ENCODE results near the gene NUDT2. TPM values are rescaled to one million over a fixed set of nuclear protein-coding genes. Genes with fewer than 3 reads are reported as not detected.

The NUDT2 gene
- polyA plus RNA-seq, 1 donor from 2014 or later, result 62.6 TPM

- H3K79me2 ChIP-seq (replicated peaks; ENCODE audit: insufficient read depth, low read length), result peaks cover 26% of the 10 kb centered on the region
- H3K9ac ChIP-seq (ENCODE audit: low read length), result no peak overlapping the region
- H3K27ac ChIP-seq (ENCODE audit: low read length), result no peak overlapping the region
- no peaks in the 10 kb centered on the region for H3K27me3 ChIP-seq (ENCODE audit: insufficient read depth, low read depth, low read length)
- no peak overlapping the region for H3K4me2 ChIP-seq (ENCODE audit: low read length)
- no peaks in the 10 kb centered on the region for H3K36me3 ChIP-seq (ENCODE audit: insufficient read depth, low read length)
- TF ChIP-seq EZH2 (IDR thresholded peaks at IDR 0.05; ENCODE audit: borderline replicate concordance, insufficient read depth, low read length, poor library complexity, severe bottlenecking) (no peak), REST (IDR thresholded peaks at IDR 0.05; ENCODE audit: borderline replicate concordance) (no peak), MXI1 (conservative IDR thresholded peaks at IDR 0.05; ENCODE audit: poor library complexity, severe bottlenecking) (no peak), TAF1 (IDR thresholded peaks at IDR 0.05; ENCODE audit: low read depth) (no peak), EP300 (conservative IDR thresholded peaks at IDR 0.05; ENCODE audit: poor library complexity, severe bottlenecking) (no peak), SMC3 (conservative IDR thresholded peaks at IDR 0.05; ENCODE audit: poor library complexity) (no peak), RAD21 (conservative IDR thresholded peaks at IDR 0.05) (no peak), POLR2AphosphoS5 (IDR thresholded peaks at IDR 0.05) (no peak)
- TF ChIP-seq, protein P1, sequence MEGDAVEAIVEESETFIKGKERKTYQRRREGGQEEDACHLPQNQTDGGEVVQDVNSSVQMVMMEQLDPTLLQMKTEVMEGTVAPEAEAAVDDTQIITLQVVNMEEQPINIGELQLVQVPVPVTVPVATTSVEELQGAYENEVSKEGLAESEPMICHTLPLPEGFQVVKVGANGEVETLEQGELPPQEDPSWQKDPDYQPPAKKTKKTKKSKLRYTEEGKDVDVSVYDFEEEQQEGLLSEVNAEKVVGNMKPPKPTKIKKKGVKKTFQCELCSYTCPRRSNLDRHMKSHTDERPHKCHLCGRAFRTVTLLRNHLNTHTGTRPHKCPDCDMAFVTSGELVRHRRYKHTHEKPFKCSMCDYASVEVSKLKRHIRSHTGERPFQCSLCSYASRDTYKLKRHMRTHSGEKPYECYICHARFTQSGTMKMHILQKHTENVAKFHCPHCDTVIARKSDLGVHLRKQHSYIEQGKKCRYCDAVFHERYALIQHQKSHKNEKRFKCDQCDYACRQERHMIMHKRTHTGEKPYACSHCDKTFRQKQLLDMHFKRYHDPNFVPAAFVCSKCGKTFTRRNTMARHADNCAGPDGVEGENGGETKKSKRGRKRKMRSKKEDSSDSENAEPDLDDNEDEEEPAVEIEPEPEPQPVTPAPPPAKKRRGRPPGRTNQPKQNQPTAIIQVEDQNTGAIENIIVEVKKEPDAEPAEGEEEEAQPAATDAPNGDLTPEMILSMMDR (IDR thresholded peaks at IDR 0.05; ENCODE audit: poor library complexity, severe bottlenecking), result no peak
- no peaks in the 10 kb centered on the region for H3K9me2 ChIP-seq (ENCODE audit: insufficient read depth, low read length)
- no peak overlapping the region for H3K4me3 ChIP-seq (ENCODE audit: low read length)
- no peaks in the 10 kb centered on the region for H4K20me1 ChIP-seq (ENCODE audit: insufficient read depth)
- no peaks in the 10 kb centered on the region for H3K9me3 ChIP-seq (ENCODE audit: low read length)
- H3F3A ChIP-seq (ENCODE audit: insufficient read depth, low read length, poor library complexity, severe bottlenecking), result no peaks in the 10 kb centered on the region
- no peak overlapping the region for H2AFZ ChIP-seq (ENCODE audit: low read depth, low read length)
Measured at GRCh38 chr9:34322899-34323591, 6.3 kb upstream of the NUDT2 start.

GRCh38 chr9:34326690-34327089 is 2.7 kb upstream of the NUDT2 start:
- Histone ChIP-seq H3K9me2 (ENCODE audit: insufficient read depth, low read length) (no peaks in the 10 kb centered on the region), H3K9me3 (ENCODE audit: low read length) (no peaks in the 10 kb centered on the region), H3K4me3 (ENCODE audit: low read length) (no peak overlapping the region), H3K27ac (ENCODE audit: low read length) (no peak overlapping the region), H3F3A (ENCODE audit: insufficient read depth, low read length, poor library complexity, severe bottlenecking) (no peaks in the 10 kb centered on the region), H3K79me2 (replicated peaks; ENCODE audit: insufficient read depth, low read length) (peaks cover 26% of the 10 kb centered on the region), H3K4me2 (ENCODE audit: low read length) (no peak overlapping the region), H2AFZ (ENCODE audit: low read depth, low read length) (no peak overlapping the region), H3K36me3 (ENCODE audit: insufficient read depth, low read length) (no peaks in the 10 kb centered on the region), H3K27me3 (ENCODE audit: insufficient read depth, low read depth, low read length) (no peaks in the 10 kb centered on the region), H4K20me1 (ENCODE audit: insufficient read depth) (no peaks in the 10 kb centered on the region), H3K9ac (ENCODE audit: low read length) (no peak overlapping the region)
- TF ChIP-seq EZH2 (IDR thresholded peaks at IDR 0.05; ENCODE audit: borderline replicate concordance, insufficient read depth, low read length, poor library complexity, severe bottlenecking) (no peak), POLR2AphosphoS5 (IDR thresholded peaks at IDR 0.05) (no peak), TAF1 (IDR thresholded peaks at IDR 0.05; ENCODE audit: low read depth) (no peak), RAD21 (conservative IDR thresholded peaks at IDR 0.05) (no peak), MXI1 (conservative IDR thresholded peaks at IDR 0.05; ENCODE audit: poor library complexity, severe bottlenecking) (no peak), SMC3 (conservative IDR thresholded peaks at IDR 0.05; ENCODE audit: poor library complexity) (no peak), EP300 (conservative IDR thresholded peaks at IDR 0.05; ENCODE audit: poor library complexity, severe bottlenecking) (no peak), REST (IDR thresholded peaks at IDR 0.05; ENCODE audit: borderline replicate concordance) (no peak)
- TF ChIP-seq, protein P1 (IDR thresholded peaks at IDR 0.05; ENCODE audit: poor library complexity, severe bottlenecking), result no peak

Data from neural cell (in vitro differentiated cells).